HFF-Myc (cell line): ENCODE measurements around the gene TMEFF2.

Source experiments
- DNase-seq: peaks from one replicate; pipeline ENCODE4 v3.0.0-alpha.2; 2011; ENCODE audit warnings: low read depth; ENCODE audit errors: extremely low read depth
- H3K4me3 ChIP-seq: replicated peaks from 2 replicates; pipeline ENCODE4 v1.5.1; 2011; ENCODE audit warnings: low read depth, mild to moderate bottlenecking, control low read depth, low read length
- TF ChIP-seq, protein P1 (sequence below): IDR thresholded peaks from 2 replicates; pipeline ENCODE4 v1.5.1; 2012; ENCODE audit warnings: mild to moderate bottlenecking, low read depth, low read length, control low read depth; ENCODE audit errors: missing control alignments

Gene TMEFF2

DNA sequence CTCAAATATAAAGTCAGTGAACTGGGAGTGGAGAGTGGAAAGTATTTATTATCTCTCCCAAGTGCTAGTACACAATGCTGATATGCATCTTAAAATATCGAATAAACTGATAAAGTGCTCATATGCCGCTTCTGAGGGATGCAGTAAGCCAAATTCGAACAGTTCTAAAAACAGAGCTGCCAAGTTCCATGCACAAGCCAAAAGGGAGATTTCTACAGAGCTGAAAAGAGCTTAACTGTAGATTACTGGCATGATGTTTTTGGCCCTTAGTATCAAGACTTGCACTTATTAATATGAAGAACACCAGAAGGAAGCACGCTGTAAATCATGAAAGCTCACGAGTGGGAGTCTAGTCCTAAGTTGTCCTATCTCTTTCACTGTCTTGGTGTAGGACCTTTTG is 7.9 kb downstream of the TMEFF2 start:
- no peak for DNase-seq
- TF ChIP-seq, protein P1, sequence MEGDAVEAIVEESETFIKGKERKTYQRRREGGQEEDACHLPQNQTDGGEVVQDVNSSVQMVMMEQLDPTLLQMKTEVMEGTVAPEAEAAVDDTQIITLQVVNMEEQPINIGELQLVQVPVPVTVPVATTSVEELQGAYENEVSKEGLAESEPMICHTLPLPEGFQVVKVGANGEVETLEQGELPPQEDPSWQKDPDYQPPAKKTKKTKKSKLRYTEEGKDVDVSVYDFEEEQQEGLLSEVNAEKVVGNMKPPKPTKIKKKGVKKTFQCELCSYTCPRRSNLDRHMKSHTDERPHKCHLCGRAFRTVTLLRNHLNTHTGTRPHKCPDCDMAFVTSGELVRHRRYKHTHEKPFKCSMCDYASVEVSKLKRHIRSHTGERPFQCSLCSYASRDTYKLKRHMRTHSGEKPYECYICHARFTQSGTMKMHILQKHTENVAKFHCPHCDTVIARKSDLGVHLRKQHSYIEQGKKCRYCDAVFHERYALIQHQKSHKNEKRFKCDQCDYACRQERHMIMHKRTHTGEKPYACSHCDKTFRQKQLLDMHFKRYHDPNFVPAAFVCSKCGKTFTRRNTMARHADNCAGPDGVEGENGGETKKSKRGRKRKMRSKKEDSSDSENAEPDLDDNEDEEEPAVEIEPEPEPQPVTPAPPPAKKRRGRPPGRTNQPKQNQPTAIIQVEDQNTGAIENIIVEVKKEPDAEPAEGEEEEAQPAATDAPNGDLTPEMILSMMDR = no peak
- no peak overlapping the region for H3K4me3 ChIP-seq

DNA sequence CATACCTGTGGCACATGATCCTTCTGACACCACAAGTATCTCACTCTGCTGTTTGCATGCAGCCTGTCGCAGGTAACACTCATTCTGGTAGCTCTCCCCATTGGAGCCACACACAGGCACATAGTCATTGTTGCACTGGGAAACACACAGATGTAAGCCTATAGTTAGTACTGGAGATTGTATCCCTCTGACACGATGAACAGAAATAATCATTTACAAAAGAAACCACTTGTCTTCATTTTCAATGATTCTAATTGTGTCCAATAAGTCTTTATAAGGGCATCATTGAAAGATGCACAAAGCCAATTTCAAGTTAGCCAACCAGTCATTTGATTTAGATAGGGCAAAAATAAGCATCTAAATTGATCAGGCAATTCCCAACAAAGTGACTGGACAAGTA is 10.4 kb downstream of the TMEFF2 start:
- DNase-seq = no peak
- TF ChIP-seq, protein P1 = no peak
- H3K4me3 ChIP-seq = no peak overlapping the region

DNA sequence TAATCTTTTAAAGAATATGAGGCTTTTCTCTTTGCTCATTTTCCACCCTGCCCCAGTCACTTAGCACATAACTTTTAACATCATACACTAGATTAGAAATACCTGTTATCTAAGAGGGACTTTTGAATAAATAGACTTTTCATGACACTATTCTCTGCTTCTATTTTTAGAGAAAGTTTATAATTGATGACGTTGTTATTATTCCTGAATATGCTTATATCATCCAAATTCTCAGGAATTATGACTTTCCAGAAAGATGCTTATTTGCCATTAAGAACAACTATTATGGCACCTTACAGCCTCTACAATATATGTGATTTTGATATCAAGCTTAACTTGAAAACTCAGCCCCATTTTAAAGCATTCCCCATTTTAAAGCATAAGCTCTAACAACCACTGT is 11.4 kb downstream of the TMEFF2 start:
- H3K4me3 ChIP-seq = no peak overlapping the region
- no peak for DNase-seq
- TF ChIP-seq, protein P1 = no peak

DNA sequence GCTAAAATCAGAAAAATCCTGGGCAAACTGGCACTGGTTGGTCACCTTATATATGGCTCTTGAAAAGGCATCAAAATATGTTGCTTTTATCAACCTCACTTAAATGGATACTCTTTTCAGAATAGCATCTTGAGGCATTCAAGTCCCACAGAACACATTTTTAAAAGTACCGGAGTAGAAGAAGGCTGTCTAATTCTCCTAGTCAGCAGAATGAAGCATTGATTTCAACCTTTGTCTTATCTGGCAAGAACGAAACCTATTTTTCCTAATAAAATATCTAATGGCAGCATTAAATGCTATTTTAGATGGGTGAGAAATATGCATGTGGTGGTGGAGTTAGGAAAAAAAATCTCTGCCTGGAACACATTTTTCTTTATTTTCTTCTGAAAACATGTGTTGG is 27.8 kb downstream of the TMEFF2 start:
- TF ChIP-seq, protein P1 = no peak
- no peak for DNase-seq
- H3K4me3 ChIP-seq = no peak overlapping the region

DNA sequence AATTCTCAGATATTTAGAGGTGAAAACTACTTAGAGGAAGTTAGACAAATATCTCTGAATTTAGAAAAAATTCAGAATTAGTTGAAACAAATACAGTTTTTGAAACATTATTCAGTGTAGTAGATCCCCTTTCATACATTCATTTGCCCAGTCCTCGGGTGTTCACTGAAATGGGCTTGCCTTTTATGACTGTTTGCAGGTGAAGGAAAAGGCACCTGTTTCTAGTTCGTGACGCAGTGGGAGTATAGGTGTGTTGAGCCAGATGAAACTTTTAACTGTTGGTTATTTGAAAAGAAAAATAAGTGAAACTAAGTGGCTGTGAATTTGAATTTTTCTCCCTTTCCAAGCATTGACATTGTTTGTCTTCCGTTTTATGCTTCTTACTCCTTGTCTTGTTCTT is 28.9 kb downstream of the TMEFF2 start:
- no peak for DNase-seq
- H3K4me3 ChIP-seq = no peak overlapping the region
- TF ChIP-seq, protein P1 = no peak

DNA sequence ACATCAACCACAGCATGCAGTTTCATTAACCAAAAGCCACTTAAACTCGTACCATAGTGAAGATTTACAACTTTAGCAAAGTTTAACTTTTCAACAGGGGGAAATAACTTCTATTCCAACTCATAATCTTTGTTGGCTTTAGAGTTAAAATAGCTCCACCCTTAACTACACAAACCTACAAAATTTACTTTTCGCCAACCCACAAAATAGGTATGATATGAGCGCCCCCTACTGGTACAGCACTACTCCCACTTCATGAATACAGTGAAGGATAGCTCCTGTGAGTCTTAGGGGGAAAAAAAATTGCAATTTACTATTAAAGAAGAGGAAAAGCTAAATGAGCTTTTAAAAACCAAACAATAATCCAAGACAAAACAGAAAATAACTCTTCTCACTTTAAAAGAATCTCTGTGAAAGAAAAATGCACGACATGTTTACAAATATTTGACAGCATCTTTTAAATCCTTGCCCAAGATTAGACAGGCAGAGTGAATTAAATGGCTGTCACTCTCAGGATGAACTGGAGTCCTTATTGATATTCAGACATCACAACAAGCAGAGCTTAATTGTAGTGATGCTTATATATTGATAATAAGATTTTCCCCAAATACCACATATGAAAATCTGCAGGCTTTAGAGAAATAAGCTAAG is 32.2 kb downstream of the TMEFF2 start:
- no peak overlapping the region for H3K4me3 ChIP-seq
- TF ChIP-seq, protein P1 = peak; percentile 82
- peak; percentile 50 for DNase-seq
